Stimulated activated CD4-positive, alpha-beta T cell treated with anti-CD3 and anti-CD28 coated beads, TNF-alpha, amount 100 ng/mL, for 1 hour (primary cell): Measurements from ENCODE around the gene TTC32.
"Not testable (repeated sequence)": the region's sequence is repeated elsewhere in the genome, so short reads cannot be mapped to it uniquely, and the experiment has no call there.

Experiments
- DNase-seq, 3 donors: peaks; one replicate each; pipeline ENCODE4 v3.0.0-alpha.2; 2020; ENCODE audit warnings: low read depth in 3 of 3, low spot score in 1 of 3

TTC32 gene

GRCh38 chr2:19899985-19900930 is 1.5 kb downstream of the TTC32 start:
- no peak for DNase-seq

DNA sequence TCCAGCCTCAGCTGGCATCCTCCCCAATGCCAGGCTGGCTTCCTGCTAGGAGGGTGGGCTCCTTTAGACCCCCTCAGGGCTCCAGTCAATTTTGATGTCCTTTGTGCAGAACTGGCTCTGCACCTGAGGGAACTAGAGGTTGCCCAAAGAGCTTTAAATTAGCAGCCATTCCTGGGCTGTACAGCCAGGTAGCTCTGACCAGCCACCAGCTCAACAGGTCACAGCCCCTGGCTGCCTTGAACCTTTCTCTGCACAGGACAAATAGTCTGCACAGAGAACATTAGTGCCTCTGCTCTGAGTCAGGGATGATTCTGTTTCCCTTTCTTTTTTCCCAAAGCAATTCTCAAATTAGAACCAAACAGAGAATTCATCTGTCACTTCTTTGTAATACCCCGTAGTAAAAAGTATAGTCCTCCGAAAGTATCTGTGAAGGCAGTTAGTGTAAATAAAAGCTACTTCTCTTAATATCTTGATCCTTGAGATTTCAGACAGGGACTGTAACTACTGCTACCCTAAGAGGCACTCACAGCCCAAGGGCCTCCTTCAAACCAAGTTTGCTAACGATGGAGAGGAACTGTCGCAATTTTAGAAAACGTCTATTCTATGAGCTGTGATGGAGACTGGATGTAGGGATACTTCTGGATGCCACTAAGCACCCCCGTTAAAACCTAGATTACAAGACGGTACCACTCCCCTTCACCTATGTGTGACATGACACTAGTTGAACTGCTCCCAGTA is 3.0 kb downstream of the TTC32 start:
- no peak for DNase-seq

- no peak for DNase-seq
Observed at GRCh38 chr2:19897623-19898245, 4.0 kb downstream of the TTC32 start.

- DNase-seq: no peak
Observed at GRCh38 chr2:19895535-19895934, 6.2 kb downstream of the TTC32 start.

DNA sequence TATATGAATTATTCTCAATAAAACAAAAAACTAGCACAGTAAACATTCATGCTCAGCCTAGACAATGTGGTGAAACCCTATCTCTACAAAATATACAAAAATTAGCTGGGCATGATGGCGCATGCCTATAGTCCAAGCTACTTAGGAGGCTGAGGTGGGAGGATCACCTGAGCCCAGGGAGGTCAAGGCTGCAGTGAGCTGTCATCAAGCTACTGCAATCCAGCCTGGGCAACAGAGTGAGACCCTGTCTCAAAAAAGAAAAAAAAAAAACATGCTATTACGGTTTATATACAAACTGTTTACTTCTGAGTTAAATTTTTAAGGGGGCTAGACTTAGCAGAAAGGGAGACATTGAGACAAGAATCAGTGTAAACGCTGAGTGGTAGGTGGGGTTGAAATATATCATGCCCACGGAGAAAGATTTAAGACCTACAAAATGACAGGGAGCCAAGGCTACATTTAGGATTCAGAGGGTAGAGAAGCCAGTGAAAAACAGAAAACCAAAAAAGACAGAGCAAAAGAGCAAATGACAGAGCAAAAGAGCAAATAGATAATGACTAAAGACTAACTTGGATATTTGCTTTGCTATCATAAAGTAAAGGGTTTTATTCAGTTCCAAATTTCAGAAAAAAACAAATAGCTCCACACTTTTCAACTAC is 7.5 kb downstream of the TTC32 start:
- no peak for DNase-seq

DNA sequence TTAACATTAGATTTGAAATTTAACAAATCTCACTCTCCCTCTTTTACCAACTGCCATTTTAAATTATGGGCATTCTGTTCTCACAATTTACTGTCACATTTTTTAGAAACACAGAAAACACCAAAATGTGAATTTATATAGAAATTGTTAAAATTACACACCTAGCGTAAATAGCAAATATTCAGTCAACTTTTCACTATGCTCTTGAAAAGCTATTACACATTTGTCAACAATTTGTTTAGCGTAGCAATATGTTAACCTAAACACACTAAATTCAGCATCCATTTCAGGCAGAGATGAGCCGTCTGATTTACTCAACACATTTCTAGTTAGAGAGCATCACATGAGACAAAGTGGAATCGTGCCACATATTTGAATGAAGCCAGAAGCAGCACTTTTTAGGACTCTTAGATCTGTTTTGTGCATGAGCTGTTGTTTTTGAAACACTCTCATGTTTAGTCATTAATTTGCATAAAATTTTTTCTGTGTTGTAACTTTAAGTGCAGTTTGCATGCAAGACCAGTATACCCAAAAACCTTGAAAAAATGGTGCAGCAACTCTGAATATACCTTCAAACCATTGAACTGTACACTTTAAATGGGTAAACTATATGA is 8.2 kb downstream of the TTC32 start:
- DNase-seq: no peak

DNA sequence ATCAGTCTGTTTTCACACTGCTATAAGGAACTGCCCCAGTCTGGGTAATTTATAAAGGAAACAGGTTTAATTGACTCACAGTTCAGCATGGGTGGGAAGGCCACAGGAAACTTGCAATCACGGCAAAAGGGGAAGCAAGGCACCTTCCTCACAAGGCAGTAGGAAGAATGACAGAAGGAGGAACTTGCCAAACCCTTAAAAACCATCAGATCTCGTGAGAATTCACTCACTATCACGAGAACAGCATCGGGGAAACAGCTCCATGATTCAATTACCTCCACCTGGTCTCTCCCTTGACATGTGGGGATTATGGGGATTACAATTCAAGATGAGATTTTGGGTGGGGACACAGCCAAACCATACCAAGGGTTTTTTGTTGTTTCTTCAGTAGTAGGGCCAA is 9.8 kb downstream of the TTC32 start:
- DNase-seq: not testable (repeated sequence)

- no peak for DNase-seq
Observed at GRCh38 chr2:19890104-19890503, 11.7 kb downstream of the TTC32 start.

GRCh38 chr2:19888831-19889230 is 13.0 kb downstream of the TTC32 start:
- DNase-seq: no peak

- no peak for DNase-seq
Observed at GRCh38 chr2:19887510-19887909, 14.3 kb downstream of the TTC32 start.

- no peak for DNase-seq
Observed at GRCh38 chr2:19886261-19886660, 15.5 kb downstream of the TTC32 start.

DNA sequence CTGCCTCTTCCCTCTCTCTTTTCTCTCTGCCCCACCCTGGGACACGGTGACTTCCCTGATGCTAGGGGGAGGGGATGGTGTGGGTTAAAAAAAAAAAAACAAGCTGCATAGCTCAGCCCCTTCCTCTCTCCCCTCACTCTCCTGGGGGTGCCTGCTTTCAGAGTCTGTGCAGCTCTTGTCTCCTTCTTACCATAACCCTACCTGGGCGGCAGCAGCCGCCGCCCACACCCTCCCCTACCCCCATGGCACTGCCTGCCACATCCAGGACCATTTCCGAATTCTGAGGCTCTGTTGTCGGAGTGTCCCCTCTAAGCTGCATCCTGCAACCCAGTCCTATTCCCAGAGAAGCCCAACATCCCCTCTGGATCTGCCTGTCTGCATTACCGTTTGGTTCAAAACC is 16.0 kb downstream of the TTC32 start:
- no peak for DNase-seq

- no peak for DNase-seq
Observed at GRCh38 chr2:19883971-19884720, 17.6 kb downstream of the TTC32 start.

GRCh38 chr2:19883486-19883885 is 18.3 kb downstream of the TTC32 start:
- no peak for DNase-seq

DNA sequence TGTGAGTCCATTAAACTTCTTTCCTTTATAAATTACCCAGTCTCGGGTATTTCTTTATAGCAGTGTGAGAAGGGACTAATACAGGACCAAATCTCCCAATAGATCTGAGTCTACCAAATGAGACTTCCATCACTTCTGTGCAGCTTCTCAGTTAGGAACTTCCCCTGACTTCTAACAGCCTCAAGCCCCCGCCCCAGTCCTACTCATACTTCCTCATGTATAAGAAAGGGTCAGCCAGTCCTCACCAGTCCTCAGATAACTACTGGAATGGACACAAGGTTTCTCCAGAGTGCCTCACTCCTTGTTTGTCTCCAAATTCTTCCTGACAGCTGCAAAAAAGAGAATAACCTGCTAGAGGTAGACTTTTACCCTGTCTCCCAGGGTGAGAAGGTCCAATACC is 19.5 kb downstream of the TTC32 start:
- no peak for DNase-seq

- DNase-seq: no peak
Observed at GRCh38 chr2:19881908-19882265, 19.9 kb downstream of the TTC32 start.

DNA sequence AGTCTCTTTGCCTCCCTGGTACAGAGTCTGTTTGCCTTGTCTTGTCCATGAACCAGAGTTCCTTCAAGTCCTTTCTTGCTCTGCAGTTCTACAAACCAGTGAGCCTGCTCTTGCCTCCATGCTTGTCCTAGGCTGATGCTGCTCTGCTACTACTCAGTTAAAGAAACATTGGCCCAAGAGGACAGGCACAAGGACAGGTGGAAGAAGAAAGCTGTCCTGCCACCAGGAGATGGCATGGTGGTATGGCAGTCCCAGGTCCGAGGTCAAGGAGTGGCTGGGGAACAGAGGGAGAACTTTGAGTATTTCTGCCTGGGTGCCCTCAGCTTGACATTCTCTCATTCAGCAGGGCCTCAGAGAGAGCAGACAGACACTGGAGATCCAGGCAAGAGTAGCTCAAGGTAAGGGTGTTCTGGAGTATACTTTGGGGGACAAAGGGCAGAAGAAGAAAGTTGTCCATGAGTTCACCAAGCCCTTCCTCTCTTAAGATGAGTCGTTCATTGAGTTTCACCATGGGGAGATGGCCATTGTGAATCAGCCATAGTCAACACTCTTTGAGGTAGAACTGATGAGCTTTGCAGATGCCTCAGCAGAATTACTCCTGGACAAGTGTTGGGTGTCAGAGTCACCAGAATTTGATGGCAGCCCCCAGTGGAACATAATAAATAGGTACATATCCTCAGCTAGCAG is 20.4 kb downstream of the TTC32 start:
- DNase-seq: no peak

- DNase-seq: not testable (repeated sequence)
Observed at GRCh38 chr2:19880191-19880590, 21.6 kb downstream of the TTC32 start.

- DNase-seq: no peak
Observed at GRCh38 chr2:19879120-19879519, 22.7 kb downstream of the TTC32 start.
